Retina (tissue), 1 donor: ENCODE results near the gene SUSD4.

ENCODE experiments used
- DNase-seq: peaks from one replicate; pipeline ENCODE4 v3.0.0-alpha.2; 2016

SUSD4 gene

GRCh38 chr1:223248001-223248769 lies 115.8 kb downstream of the SUSD4 start:
- no peak for DNase-seq

- no peak for DNase-seq
These were observed 117.4 kb downstream of the SUSD4 start for GRCh38 chr1:223246476-223247112.

GRCh38 chr1:223245983-223246382 lies 118.0 kb downstream of the SUSD4 start:
- DNase-seq = no peak

GRCh38 chr1:223245411-223245810 lies 118.6 kb downstream of the SUSD4 start:
- no peak for DNase-seq

GRCh38 chr1:223244366-223245103 lies 119.4 kb downstream of the SUSD4 start:
- DNase-seq = no peak

- no peak for DNase-seq
These were observed 120.4 kb downstream of the SUSD4 start for GRCh38 chr1:223243441-223244050.

- DNase-seq = no peak
These were observed 121.0 kb downstream of the SUSD4 start for GRCh38 chr1:223242971-223243370.

- DNase-seq = no peak
These were observed 121.5 kb downstream of the SUSD4 start for GRCh38 chr1:223242382-223242955.

- DNase-seq = no peak
These were observed 123.9 kb downstream of the SUSD4 start for GRCh38 chr1:223240122-223240521.

GRCh38 chr1:223235091-223235490 lies 128.9 kb downstream of the SUSD4 start:
- DNase-seq = no peak

GRCh38 chr1:223234534-223234933 lies 129.4 kb downstream of the SUSD4 start:
- DNase-seq = no peak

GRCh38 chr1:223234170-223234514 lies 129.8 kb downstream of the SUSD4 start:
- no peak for DNase-seq

- DNase-seq = no peak
These were observed 130.4 kb downstream of the SUSD4 start for GRCh38 chr1:223233410-223234169.

GRCh38 chr1:223233019-223233409 lies 131.0 kb downstream of the SUSD4 start:
- no peak for DNase-seq

GRCh38 chr1:223231581-223231980 lies 132.4 kb downstream of the SUSD4 start:
- no peak for DNase-seq

- DNase-seq = no peak
These were observed 132.9 kb downstream of the SUSD4 start for GRCh38 chr1:223231011-223231572.

GRCh38 chr1:223230161-223230881 lies 133.7 kb downstream of the SUSD4 start:
- DNase-seq = no peak

GRCh38 chr1:223229756-223230155 lies 134.2 kb downstream of the SUSD4 start:
- DNase-seq = no peak

- no peak for DNase-seq
These were observed 134.9 kb downstream of the SUSD4 start for GRCh38 chr1:223228931-223229528.

- DNase-seq = no peak
These were observed 135.8 kb downstream of the SUSD4 start for GRCh38 chr1:223228201-223228600.
